H7 (cell line): Measurements from ENCODE around the gene TRAK2. TPM values are rescaled to one million over a fixed set of nuclear protein-coding genes. Genes with fewer than 3 reads are reported as not detected.
"Not testable (repeated sequence)": the region's sequence is repeated elsewhere in the genome, so short reads cannot be mapped to it uniquely, and the experiment has no call there.

Source experiments
- DNase-seq: peaks from one replicate; pipeline ENCODE4 v3.0.0; 2012
- H3K27me3 ChIP-seq: 2 replicates; pipeline ENCODE4 v1.6.0; 2011; ENCODE audit warnings: mild to moderate bottlenecking, low read length; ENCODE audit not compliant: control insufficient read depth, insufficient read depth
- H3K36me3 ChIP-seq: replicated peaks from 2 replicates; pipeline ENCODE4 v1.5.1; 2011; ENCODE audit warnings: low read length; ENCODE audit not compliant: control insufficient read depth, insufficient read depth
- H3K4me3 ChIP-seq: 2 replicates; pipeline ENCODE4 v1.5.1; 2011; ENCODE audit warnings: low read depth, mild to moderate bottlenecking, control low read depth, low read length, moderate library complexity; ENCODE audit not compliant: insufficient read depth
- total RNA-seq: library from RNA; depleted of rRNA; stranded (reverse); fragments of >200 nt; shearing (Covaris generic); gene quantifications from 2 replicates; pipeline ENCODE4 v1.2.3, GENCODE V29; 2014

The TRAK2 gene
- total RNA-seq, 1 experiment from 2014 or later = 9.0 TPM

DNA sequence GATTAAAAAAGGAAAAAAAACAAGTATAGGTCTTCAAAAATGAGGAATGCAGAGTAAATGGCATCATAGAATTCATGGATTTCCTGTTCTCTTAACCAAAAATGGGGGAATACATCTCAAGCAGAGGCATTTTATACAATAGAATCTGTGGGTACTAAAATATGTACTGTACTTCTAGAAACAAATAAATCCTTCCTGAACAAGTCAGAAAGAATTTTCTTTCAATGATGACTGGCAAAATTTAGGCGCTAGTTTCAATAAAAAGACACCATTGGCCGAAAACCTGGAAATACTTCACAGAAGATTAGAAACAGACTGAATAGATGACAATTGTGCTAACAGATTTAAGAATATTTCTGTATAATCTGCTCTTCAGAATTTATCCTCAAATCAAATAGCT, 15.1 kb downstream of the TRAK2 start:
- no peak for DNase-seq
- Histone ChIP-seq H3K4me3 (no peak overlapping the region), H3K36me3 (no peaks in the 10 kb centered on the region), H3K27me3 (no peaks in the 10 kb centered on the region)

- H3K36me3 ChIP-seq = no peaks in the 10 kb centered on the region; the same call in 1 of the 2 replicates
- DNase-seq = no peak
- no peak overlapping the region for H3K4me3 ChIP-seq
- no peaks in the 10 kb centered on the region for H3K27me3 ChIP-seq
Measured at GRCh38 chr2:201433394-201433995, 17.8 kb downstream of the TRAK2 start.

DNA sequence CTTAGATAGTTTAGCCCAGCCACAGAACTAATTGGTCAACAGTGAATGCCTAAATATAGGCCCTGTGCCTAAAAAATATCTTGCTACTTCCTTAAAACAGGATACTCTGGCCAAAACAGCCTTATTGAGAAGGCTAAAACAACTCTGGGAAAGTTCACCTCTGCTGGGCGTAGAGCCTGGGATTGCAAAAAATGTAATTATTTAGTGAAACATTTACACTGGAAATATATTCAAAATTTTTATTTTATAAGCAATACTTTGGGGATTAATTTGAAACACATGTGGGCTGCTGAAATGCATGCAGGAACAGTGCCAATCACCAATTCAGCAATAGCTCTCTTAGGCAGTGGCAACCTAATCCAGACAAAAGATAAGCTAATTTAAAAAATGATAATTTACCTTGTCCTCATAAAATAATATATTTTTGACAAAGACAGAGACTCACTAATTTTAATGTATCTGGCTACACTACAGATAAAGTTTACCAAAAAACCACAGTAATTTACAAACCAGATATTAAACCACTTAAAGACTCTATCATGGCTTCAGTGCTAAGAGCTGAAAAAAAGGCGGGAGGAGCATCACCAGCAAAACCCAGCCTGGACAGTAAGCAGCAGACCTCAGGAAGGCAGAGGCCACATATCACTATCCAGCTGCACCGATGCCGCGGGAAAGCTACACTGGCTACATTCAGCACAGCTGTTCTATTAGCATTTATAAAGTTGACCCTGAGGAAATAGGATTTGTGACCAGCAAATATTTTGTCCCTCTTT, 18.5 kb downstream of the TRAK2 start:
- Histone ChIP-seq H3K27me3 (no peaks in the 10 kb centered on the region), H3K4me3 (no peak overlapping the region), H3K36me3 (no peaks in the 10 kb centered on the region; the same call in 1 of the 2 replicates)
- DNase-seq = no peak

- no peak for DNase-seq
- H3K4me3 ChIP-seq = no peak overlapping the region
- no peaks in the 10 kb centered on the region for H3K27me3 ChIP-seq
- H3K36me3 ChIP-seq = no peaks in the 10 kb centered on the region; the same call in 1 of the 2 replicates
Measured at GRCh38 chr2:201432038-201432620, 19.1 kb downstream of the TRAK2 start.

DNA sequence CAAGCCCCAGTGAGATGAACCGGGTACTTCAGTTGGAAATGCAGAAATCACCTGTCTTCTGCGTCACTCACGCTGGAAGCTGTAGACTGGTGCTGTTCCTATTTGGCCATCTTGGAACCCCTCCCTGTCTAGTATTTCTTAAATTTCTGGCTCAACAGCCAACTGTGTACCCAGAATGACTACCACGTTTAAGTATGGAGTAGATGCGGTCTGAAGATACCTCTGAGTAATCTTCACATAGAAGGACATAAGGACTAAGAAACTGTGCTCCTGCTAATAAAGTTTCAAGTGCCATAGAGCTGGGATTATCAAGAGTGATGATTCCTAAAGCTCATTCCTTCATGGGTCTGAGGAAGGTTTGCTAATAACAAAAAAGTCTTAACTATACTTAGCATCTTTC, 20.4 kb downstream of the TRAK2 start:
- Histone ChIP-seq H3K27me3 (no peaks in the 10 kb centered on the region), H3K4me3 (no peak overlapping the region), H3K36me3 (no peaks in the 10 kb centered on the region; the same call in 1 of the 2 replicates)
- no peak for DNase-seq

GRCh38 chr2:201430322-201430721, 20.9 kb downstream of the TRAK2 start:
- H3K27me3 ChIP-seq, H3K4me3 ChIP-seq, DNase-seq: not testable (repeated sequence)

GRCh38 chr2:201429835-201430234, 21.4 kb downstream of the TRAK2 start:
- not testable (repeated sequence) for DNase-seq, H3K36me3 ChIP-seq, H3K27me3 ChIP-seq, H3K4me3 ChIP-seq

More at GRCh38 chr2:201430322-201430721, 20.9 kb downstream of the TRAK2 start:
- H3K36me3 ChIP-seq = not testable (repeated sequence)

DNA sequence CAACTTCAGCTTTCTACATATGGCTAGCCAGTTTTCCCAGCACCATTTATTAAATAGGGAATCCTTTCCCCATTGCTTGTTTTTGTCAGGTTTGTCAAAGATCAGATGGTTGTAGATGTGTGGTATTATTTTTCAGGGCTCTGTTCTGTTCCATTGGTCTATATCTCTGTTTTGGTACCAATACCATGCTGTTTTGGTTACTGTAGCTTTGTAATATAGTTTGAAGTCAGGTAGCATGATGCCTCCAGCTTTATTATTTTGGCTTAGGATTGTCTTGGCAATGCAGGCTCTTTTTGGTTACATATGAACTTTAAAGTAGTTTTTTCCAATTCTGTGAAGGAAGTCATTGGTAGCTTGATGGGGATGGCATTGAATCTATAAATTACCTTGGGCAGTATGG, 22.9 kb downstream of the TRAK2 start:
- H3K36me3 ChIP-seq, H3K4me3 ChIP-seq, DNase-seq, H3K27me3 ChIP-seq: not testable (repeated sequence)

GRCh38 chr2:201425952-201426351, 25.3 kb downstream of the TRAK2 start:
- H3K36me3 ChIP-seq = no peaks in the 10 kb centered on the region; the same call in 1 of the 2 replicates
- H3K27me3 ChIP-seq = no peaks in the 10 kb centered on the region
- no peak for DNase-seq
- H3K4me3 ChIP-seq = no peak overlapping the region

- no peaks in the 10 kb centered on the region for H3K27me3 ChIP-seq
- H3K36me3 ChIP-seq = no peaks in the 10 kb centered on the region; the same call in 1 of the 2 replicates
- DNase-seq = no peak
- no peak overlapping the region for H3K4me3 ChIP-seq
Measured at GRCh38 chr2:201420442-201421113, 30.7 kb downstream of the TRAK2 start.

DNA sequence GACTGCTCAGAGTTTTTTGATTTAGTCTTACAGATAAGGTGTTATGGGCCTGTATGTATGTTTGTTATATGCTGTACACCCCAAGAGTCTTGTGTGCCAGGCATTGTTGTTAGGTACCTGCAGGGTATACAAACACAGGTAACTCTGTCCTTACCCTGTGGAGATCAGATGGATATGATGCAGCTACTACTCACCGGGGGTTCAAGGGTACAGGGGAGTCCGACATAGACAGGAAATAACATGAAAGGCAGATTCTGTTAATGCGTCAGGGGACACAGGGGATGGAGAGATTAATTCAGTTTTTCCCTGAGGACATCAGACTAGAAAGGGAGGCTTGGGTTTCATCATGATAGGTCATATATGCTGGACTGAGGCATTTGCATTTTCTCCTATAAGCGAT, 31.3 kb downstream of the TRAK2 start:
- Histone ChIP-seq H3K4me3 (no peak overlapping the region), H3K27me3 (no peaks in the 10 kb centered on the region), H3K36me3 (no peaks in the 10 kb centered on the region; the same call in 1 of the 2 replicates)
- DNase-seq = no peak

DNA sequence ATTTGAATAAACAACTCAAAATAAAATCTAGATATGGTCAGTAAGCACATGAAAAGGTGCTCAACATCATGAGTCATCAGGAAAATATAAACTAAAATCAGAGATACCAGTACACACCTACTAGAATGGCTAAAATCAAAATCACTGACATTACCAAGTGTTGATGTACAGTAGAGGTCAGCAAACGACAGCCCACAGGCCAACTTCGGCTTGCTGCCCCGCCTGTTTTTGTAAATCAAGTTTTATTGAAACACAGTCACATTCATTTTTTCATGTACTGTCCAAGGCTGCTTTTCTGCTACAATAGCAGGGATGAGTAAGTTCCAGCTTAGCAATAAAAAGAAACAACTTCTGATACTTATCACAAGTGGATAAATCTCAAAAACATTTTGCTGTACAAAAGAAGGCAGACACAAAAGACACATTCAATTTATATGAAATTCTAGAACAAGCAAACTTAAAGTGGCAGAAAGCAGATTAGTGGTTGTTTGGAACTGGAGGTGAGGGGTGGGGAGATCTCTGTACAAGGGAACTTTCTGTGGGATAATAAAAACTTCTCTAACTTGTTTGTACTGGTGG, 32.1 kb downstream of the TRAK2 start:
- no peak for DNase-seq
- Histone ChIP-seq H3K27me3 (no peaks in the 10 kb centered on the region), H3K36me3 (no peaks in the 10 kb centered on the region; the same call in 1 of the 2 replicates), H3K4me3 (no peak overlapping the region)

- H3K27me3 ChIP-seq = no peaks in the 10 kb centered on the region
- DNase-seq = no peak
- no peaks in the 10 kb centered on the region for H3K36me3 ChIP-seq
- no peak overlapping the region for H3K4me3 ChIP-seq
Measured at GRCh38 chr2:201415149-201415548, 36.1 kb downstream of the TRAK2 start.
